HepG2 (cell line): Measurements from ENCODE around the gene LTB4R. TPM values are rescaled to one million over a fixed set of nuclear protein-coding genes. Genes with fewer than 3 reads are reported as not detected.

ENCODE experiments used
- ATAC-seq: fragments of 200-7000 bp; cut with Tn5 transposase; 3 replicates; pipeline ENCODE4 v1.9.1; 2020; ENCODE audit warnings: mild to moderate bottlenecking, moderate library complexity
- BruUV-seq: library from RNA; stranded (reverse); fragments of 400-500 nt; replicated peaks from 2 replicates; lab custom pipeline; 2021; lab: Mats Ljungman, UMichigan
- CTCF ChIA-PET: fragments of 300-600 bp; formaldehyde crosslinking; extraction: SDS; loops from one replicate; lab custom pipeline; 2021; ENCODE audit warnings: low total read pairs, inconsistent platforms, low intra/inter-chr PET ratio; lab: Yijun Ruan, JAX
- POLR2A ChIA-PET: fragments of 350-600 bp; sonication (Branson Sonifier 250); formaldehyde crosslinking; loops from one replicate; lab custom pipeline; 2020; ENCODE audit warnings: antibody characterized with exemption, inconsistent platforms; lab: Yijun Ruan, JAX
- DNase-seq: peaks from one replicate; pipeline ENCODE4 v3.0.0-alpha.2; 2015; ENCODE audit warnings: low spot score
- FAIRE-seq: peaks from 3 replicates; lab custom pipeline; 2011; peaks lifted over from hg19 to GRCh38; lab: Jason Lieb, UNC
- H2AFZ ChIP-seq: one replicate; pipeline ENCODE4 v1.6.1; 2011; ENCODE audit warnings: low read length, inconsistent platforms
- H3K27ac ChIP-seq: fragments of 300-600 bp; 3 replicates; pipeline ENCODE4 v1.8.0; 2011; ENCODE audit warnings: mixed run types, mild to moderate bottlenecking, mixed read lengths, low read length, inconsistent platforms; ENCODE audit not compliant: insufficient read depth; ENCODE audit errors: extremely low read length
- H3K27me3 ChIP-seq, 2 experiments: fragments of 200-600 bp in 1 of 2; 2 replicates in 1 of 2; 3 replicates in 1 of 2; pipeline versions ENCODE4 v1.6.0 to v1.8.0; 2011; ENCODE audit warnings: low read length in 2 of 2, mild to moderate bottlenecking in 2 of 2, moderate library complexity in 2 of 2, inconsistent platforms in 1 of 2; ENCODE audit not compliant: insufficient read depth in 2 of 2, control insufficient read depth in 1 of 2
- H3K36me3 ChIP-seq, 2 experiments: fragments of 200-600 bp in 1 of 2; replicated peaks in 1 of 2; 2 replicates in 1 of 2; 3 replicates in 1 of 2; pipeline versions ENCODE4 v1.5.1 to v1.8.0; 2011; ENCODE audit warnings: low read length in 2 of 2, inconsistent platforms in 1 of 2; ENCODE audit not compliant: insufficient read depth in 2 of 2, control insufficient read depth in 1 of 2
- H3K4me1 ChIP-seq: 2 replicates; pipeline ENCODE4 v1.5.1; 2012; ENCODE audit warnings: low read length, inconsistent platforms; ENCODE audit not compliant: insufficient read depth
- H3K4me2 ChIP-seq: 2 replicates; pipeline ENCODE4 v1.6.0; 2011; ENCODE audit warnings: low read depth, low read length, inconsistent platforms
- H3K4me3 ChIP-seq, 3 experiments: fragments of 200-600 bp in 1 of 3; sonication (generic), shearing (Covaris generic) in 1 of 3; replicated peaks in 1 of 3; 2 replicates each; pipeline ENCODE4 v1.5.1; 2011 to 2016; ENCODE audit warnings: low read length in 3 of 3, inconsistent platforms in 2 of 3, low read depth in 2 of 3, mild to moderate bottlenecking in 2 of 3, control low read depth in 1 of 3, mixed read lengths in 1 of 3; ENCODE audit not compliant: insufficient read depth in 1 of 3
- H3K79me2 ChIP-seq: one replicate; pipeline ENCODE4 v1.6.1; 2011; ENCODE audit warnings: low read length, inconsistent platforms; ENCODE audit not compliant: insufficient read depth
- H3K9ac ChIP-seq: 2 replicates; pipeline ENCODE4 v1.6.0; 2011; ENCODE audit warnings: mild to moderate bottlenecking, low read depth, low read length, inconsistent platforms; ENCODE audit not compliant: insufficient read depth
- H3K9me3 ChIP-seq: 2 replicates; pipeline ENCODE4 v1.5.1; 2012; ENCODE audit warnings: mild to moderate bottlenecking, low read length
- H4K20me1 ChIP-seq: 2 replicates; pipeline ENCODE4 v1.6.0; 2011; ENCODE audit warnings: inconsistent platforms, mild to moderate bottlenecking, low read length, moderate library complexity; ENCODE audit not compliant: insufficient read depth
- MTA3 ChIP-seq: sonication (generic); formaldehyde crosslinking; IDR thresholded peaks from 2 replicates; pipeline ENCODE4 v1.4.0; 2020; ENCODE audit warnings: missing genetic modification reagents
- POLR2G ChIP-seq: fragments of 200-400 bp; formaldehyde crosslinking; IDR thresholded peaks from 2 replicates; pipeline ENCODE4 v1.6.1; 2018; ENCODE audit warnings: mild to moderate bottlenecking, low read depth, low read length, moderate library complexity
- SMC3 ChIP-seq: IDR thresholded peaks from 2 replicates; pipeline ENCODE4 v1.6.1; 2011; ENCODE audit warnings: low read length, improper control_type of control experiment
- ZBTB1 ChIP-seq: sonication (generic); formaldehyde crosslinking; IDR thresholded peaks from 2 replicates; pipeline ENCODE4 v1.4.0; 2020; ENCODE audit warnings: missing genetic modification reagents, borderline replicate concordance
- ZBTB25 ChIP-seq: IDR thresholded peaks from 2 replicates; pipeline ENCODE4 v1.6.1; 2018; ENCODE audit warnings: missing genetic modification reagents
- ZBTB34 ChIP-seq: sonication (generic); formaldehyde crosslinking; IDR thresholded peaks from 2 replicates; pipeline ENCODE4 v1.8.0; 2022; ENCODE audit warnings: mild to moderate bottlenecking, missing genetic modification reagents
- ZNF18 ChIP-seq: sonication (generic); formaldehyde crosslinking; IDR thresholded peaks from 2 replicates; pipeline ENCODE4 v1.8.0; 2022; ENCODE audit warnings: mild to moderate bottlenecking, missing genetic modification reagents; ENCODE audit not compliant: insufficient replicate concordance
- ZNF556 ChIP-seq: sonication (generic); formaldehyde crosslinking; IDR thresholded peaks from 2 replicates; pipeline ENCODE4 v1.4.0; 2020; ENCODE audit warnings: mild to moderate bottlenecking, missing genetic modification reagents, borderline replicate concordance
- ZNF687 ChIP-seq: sonication (generic); formaldehyde crosslinking; IDR thresholded peaks from 2 replicates; pipeline ENCODE4 v1.5.1; 2020; ENCODE audit warnings: mild to moderate bottlenecking, missing genetic modification reagents, moderate library complexity
- ZXDC ChIP-seq: sonication (generic); formaldehyde crosslinking; IDR thresholded peaks from 2 replicates; pipeline ENCODE4 v1.5.0; 2020; ENCODE audit warnings: mild to moderate bottlenecking, missing genetic modification reagents
- WGBS: methylation state at CpG from one replicate; pipeline ENCODE4 v1.1.6; 2017; ENCODE audit warnings: low lambda C conversion rate; 5-methylcytosine and 5-hydroxymethylcytosine counted together
- in situ Hi-C: cut with HindIII; loops from 2 replicates; pipeline ENCODE4 v1.10.0; 2017; ENCODE audit warnings: low pct_unique_long_range_greater_than_20kb; ENCODE audit not compliant: extremely low pct_ligation_motif_present
- intact Hi-C: fragments of 100-400 bp; cut with micrococcal nuclease; formaldehyde crosslinking; loops from one replicate; pipeline ENCODE4 v1.10.0; 2022; ENCODE audit not compliant: unreplicated experiment
- polyA plus RNA-seq, 8 experiments: library from polyadenylated mRNA; depleted of rRNA in 3 of 8; stranded (reverse) in 7 of 8; unstranded in 1 of 8; fragments of >200 nt; fragmentation: Illumina TruSeq in 4 of 8; extraction: Trizol in 4 of 8; gene quantifications; 2 replicates each; pipeline versions ENCODE4 v1.2.1 to v1.2.3, GENCODE V29; 2011 to 2016; ENCODE audit warnings: low read depth in 4 of 8, missing spikeins in 1 of 8, mixed read lengths in 1 of 8; ENCODE audit not compliant: insufficient read depth in 1 of 8
- total RNA-seq, 5 experiments: library from RNA; depleted of rRNA; stranded (reverse); fragments of >200 nt; fragmentation: Illumina TruSeq; extraction: Trizol; gene quantifications; 2 replicates each; pipeline ENCODE4 v1.2.3, GENCODE V29; 2016; ENCODE audit warnings: low read depth in 1 of 5

Gene LTB4R
- total and polyA plus RNA-seq, 2 of the 13 experiments (the other 11 are each of a cell fraction or from before 2014, with no cell fraction given) = 3.2 to 8.2 TPM

GRCh38 chr14:24325963-24326362 is 14.7 kb downstream of the LTB4R start:
- POLR2A ChIA-PET = interaction anchor here (1.2 kb wide), 1 partner anchor 55 kb away, joined by 3 read pairs; the partner anchor contains the start of gene RABGGTA
- in situ Hi-C loops = no loop called here
- no peak for TF ChIP-seq ZBTB25 (CRISPR knock-in tag)
- no peak for TF ChIP-seq ZXDC
- TF ChIP-seq POLR2G = no peak
- no peak for TF ChIP-seq MTA3 (CRISPR knock-in tag)
- 0 out of 2 replicates have a peak, but pooled peaks have one; percentile 8 for TF ChIP-seq ZNF687
- TF ChIP-seq ZBTB34 (CRISPR knock-in tag) = no peak
- TF ChIP-seq SMC3 = no peak
- no peak for TF ChIP-seq ZNF556
- no peak for TF ChIP-seq ZBTB1
- TF ChIP-seq ZNF18 (CRISPR knock-in tag) = no peak

More at GRCh38 chr14:24325963-24326362, 14.7 kb downstream of the LTB4R start:
- DNase-seq (no peak), ATAC-seq (no peak), FAIRE-seq (no peak)
- Histone ChIP-seq H3K9ac (no peak overlapping the region), H3K4me3 (no peak overlapping the region), H3K9me3 (no peaks in the 10 kb centered on the region), H3K4me2 (no peak overlapping the region), H2AFZ (no peak overlapping the region), H3K27me3 (peaks cover 29 to 79% of the 10 kb centered on the region in 2 experiments), H3K27ac (no peak overlapping the region), H3K36me3 (no peaks in the 10 kb centered on the region), H4K20me1 (no peaks in the 10 kb centered on the region), H3K79me2 (no peaks in the 10 kb centered on the region), H3K4me1 (peaks cover 9% of the 10 kb centered on the region)
- BruUV-seq = no TSS peak
- CTCF ChIA-PET = no interaction called here
- intact Hi-C loops = no loop called here
- 28% methylated on average over 9 of the region's 9 CpGs for WGBS
